MM.1S (cell line): ENCODE data around the gene SNTG2.

Experiments
- DNase-seq: peaks from one replicate; pipeline ENCODE4 v3.0.0-alpha.2; 2015
- H2AFZ ChIP-seq: fragments of 300-600 bp; sonication (generic); 2 replicates; pipeline ENCODE4 v1.6.0; 2016; ENCODE audit warnings: antibody characterized with exemption, low read length
- H3F3A ChIP-seq: fragments of 300-600 bp; sonication (generic); 2 replicates; pipeline ENCODE4 v1.6.1; 2016; ENCODE audit warnings: mild to moderate bottlenecking, antibody characterized with exemption, low read length, moderate library complexity, mixed read lengths; ENCODE audit not compliant: insufficient read depth
- H3K27ac ChIP-seq: fragments of 300-600 bp; sonication (generic); 2 replicates; pipeline ENCODE4 v1.5.1; 2016; ENCODE audit warnings: mild to moderate bottlenecking, low read length
- H3K27me3 ChIP-seq: fragments of 300-600 bp; sonication (generic); replicated peaks from 2 replicates; pipeline ENCODE4 v1.6.0; 2016; ENCODE audit warnings: low read length; ENCODE audit not compliant: insufficient read depth
- H3K36me3 ChIP-seq: fragments of 300-600 bp; sonication (generic); replicated peaks from 2 replicates; pipeline ENCODE4 v1.6.1; 2016; ENCODE audit warnings: mild to moderate bottlenecking, low read length, mixed read lengths; ENCODE audit not compliant: insufficient read depth
- H3K4me1 ChIP-seq: fragments of 300-600 bp; sonication (generic); 2 replicates; pipeline ENCODE4 v1.6.1; 2016; ENCODE audit warnings: low read length, mixed read lengths
- H3K4me2 ChIP-seq: fragments of 300-600 bp; sonication (generic); 2 replicates; pipeline ENCODE4 v1.6.0; 2016; ENCODE audit warnings: low read depth, low read length
- H3K4me3 ChIP-seq: fragments of 300-600 bp; sonication (generic); 2 replicates; pipeline ENCODE4 v1.5.1; 2016; ENCODE audit warnings: low read length, mixed read lengths
- H3K79me2 ChIP-seq: fragments of 300-600 bp; sonication (generic); 2 replicates; pipeline ENCODE4 v1.6.1; 2016; ENCODE audit warnings: mixed run types, low read length, mixed read lengths
- H3K9ac ChIP-seq: fragments of 300-600 bp; sonication (generic); 2 replicates; pipeline ENCODE4 v1.6.1; 2016; ENCODE audit warnings: low read length, mixed read lengths
- H3K9me2 ChIP-seq: fragments of 300-600 bp; sonication (generic); replicated peaks from 2 replicates; pipeline ENCODE4 v1.6.1; 2016; ENCODE audit warnings: mild to moderate bottlenecking, low read length, mixed read lengths; ENCODE audit not compliant: insufficient read depth
- H3K9me3 ChIP-seq: fragments of 300-600 bp; sonication (generic); replicated peaks from 2 replicates; pipeline ENCODE4 v1.6.1; 2016; ENCODE audit warnings: mild to moderate bottlenecking, low read length, mixed read lengths; ENCODE audit not compliant: insufficient read depth
- H4K20me1 ChIP-seq: fragments of 300-600 bp; sonication (generic); 2 replicates; pipeline ENCODE4 v1.6.1; 2016; ENCODE audit warnings: mild to moderate bottlenecking, low read length, moderate library complexity, mixed read lengths; ENCODE audit not compliant: insufficient read depth
- CTCF ChIP-seq: fragments of 300-600 bp; sonication (generic); IDR thresholded peaks from 2 replicates; pipeline ENCODE4 v1.5.1; 2016; ENCODE audit warnings: antibody characterized with exemption, low read length, mixed read lengths
- EZH2 ChIP-seq: fragments of 300-600 bp; sonication (generic); optimal IDR thresholded peaks from 2 replicates; pipeline ENCODE3; 2017; ENCODE audit warnings: low read depth, mild to moderate bottlenecking, antibody characterized with exemption, low read length, mixed read lengths
- EZH2phosphoT487 ChIP-seq: fragments of 300-600 bp; sonication (generic); IDR thresholded peaks from 2 replicates; pipeline ENCODE4 v1.6.1; 2018; ENCODE audit warnings: antibody characterized with exemption, low read length

Gene SNTG2

GRCh38 chr2:1253629-1254028 is 303.0 kb downstream of the SNTG2 start:
- Histone ChIP-seq H3K27me3 (no peaks in the 10 kb centered on the region), H3K4me3 (no peak overlapping the region), H3K4me2 (no peak overlapping the region), H3F3A (no peaks in the 10 kb centered on the region), H3K27ac (no peak overlapping the region), H3K79me2 (no peaks in the 10 kb centered on the region), H3K36me3 (no peaks in the 10 kb centered on the region), H3K4me1 (no peaks in the 10 kb centered on the region), H3K9me2 (no peaks in the 10 kb centered on the region), H3K9ac (no peak overlapping the region), H3K9me3 (no peaks in the 10 kb centered on the region), H2AFZ (no peak overlapping the region), H4K20me1 (no peaks in the 10 kb centered on the region)
- TF ChIP-seq CTCF = no peak
- no peak for TF ChIP-seq EZH2phosphoT487
- no peak for TF ChIP-seq EZH2
- DNase-seq = no peak

DNA sequence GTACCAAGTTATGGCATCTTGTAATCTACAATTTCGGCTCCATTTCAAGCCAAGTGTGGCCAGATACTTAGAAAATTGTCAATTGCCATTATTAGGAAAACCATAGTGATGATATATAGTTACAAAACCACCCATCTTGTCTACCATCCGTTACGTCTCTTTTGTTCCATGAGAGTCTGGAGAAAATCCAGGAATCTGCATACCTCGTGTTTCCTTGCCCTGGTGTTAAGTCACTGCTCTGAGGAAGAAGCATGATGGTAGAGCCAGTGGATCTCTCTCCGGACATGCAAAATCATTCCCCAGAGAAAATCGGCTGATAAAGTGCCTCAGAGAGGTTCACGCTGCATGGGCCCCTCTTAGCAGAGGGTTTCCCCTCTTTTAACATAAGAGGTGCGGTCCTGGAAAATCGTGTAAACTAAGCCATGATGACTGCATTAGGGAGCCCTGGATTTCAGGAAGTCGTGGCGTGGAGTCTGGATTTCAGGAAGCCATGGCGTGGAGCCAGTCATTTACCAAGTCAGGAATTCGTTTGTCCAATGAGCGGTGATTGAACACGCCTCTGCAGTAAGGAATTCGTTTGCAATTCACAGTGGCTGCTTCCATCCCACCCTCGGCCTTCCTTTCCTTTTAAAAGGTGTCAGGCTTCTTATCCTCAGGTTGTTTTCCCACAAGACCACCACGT is 304.2 kb downstream of the SNTG2 start:
- no peak for TF ChIP-seq EZH2phosphoT487
- no peak for TF ChIP-seq CTCF
- TF ChIP-seq EZH2 = no peak
- Histone ChIP-seq H3K4me3 (no peak overlapping the region), H3K4me2 (no peak overlapping the region), H4K20me1 (no peaks in the 10 kb centered on the region), H3K27me3 (no peaks in the 10 kb centered on the region), H3K9me3 (no peaks in the 10 kb centered on the region), H3K27ac (no peak overlapping the region), H3K79me2 (no peaks in the 10 kb centered on the region), H3K9me2 (no peaks in the 10 kb centered on the region), H3K4me1 (no peaks in the 10 kb centered on the region), H3F3A (no peaks in the 10 kb centered on the region), H3K36me3 (no peaks in the 10 kb centered on the region), H2AFZ (no peak overlapping the region), H3K9ac (no peak overlapping the region)
- no peak for DNase-seq

GRCh38 chr2:1256632-1257324 is 306.1 kb downstream of the SNTG2 start:
- DNase-seq = no peak
- H3K9me2 ChIP-seq = no peaks in the 10 kb centered on the region
- no peaks in the 10 kb centered on the region for H3K36me3 ChIP-seq
- H3K9ac ChIP-seq = no peak overlapping the region
- H3K27ac ChIP-seq = no peak overlapping the region
- no peaks in the 10 kb centered on the region for H3K79me2 ChIP-seq
- H3K4me3 ChIP-seq = no peak overlapping the region
- no peaks in the 10 kb centered on the region for H3K4me1 ChIP-seq
- no peak overlapping the region for H3K4me2 ChIP-seq
- H3K9me3 ChIP-seq = no peaks in the 10 kb centered on the region
- H4K20me1 ChIP-seq = no peaks in the 10 kb centered on the region
- H2AFZ ChIP-seq = no peak overlapping the region
- TF ChIP-seq EZH2phosphoT487 = no peak
- TF ChIP-seq CTCF = no peak
- TF ChIP-seq EZH2 = no peak
- no peaks in the 10 kb centered on the region for H3F3A ChIP-seq
- H3K27me3 ChIP-seq = no peaks in the 10 kb centered on the region
